Activated T-helper 2 cell treated with anti-CD3 and anti-CD28 coated beads, Interferon-gamma antibody, Interleukin-2, Interleukin-4, amounts not matched to agents 10 μg/mL and 5 μg/mL and 100 μg/mL, durations not matched to agents 14 hours and 24 hours and 36 hours (primary cell): ENCODE data around the gene ASPDH. TPM values are rescaled to one million over a fixed set of nuclear protein-coding genes. Genes with fewer than 3 reads are reported as not detected.
A peak's percentile ranks its signal among the peaks of the same experiment; 100 is the strongest.

ENCODE experiments used
- DNase-seq: peaks from one replicate; pipeline ENCODE4 v3.0.0; 2021; ENCODE audit warnings: low spot score
- H3K27ac Mint-ChIP-seq: one replicate; pipeline ENCODE4 v1.8.0; 2021; ENCODE audit warnings: mixed read lengths
- H3K27me3 Mint-ChIP-seq: one replicate; pipeline ENCODE4 v1.8.0; 2021; ENCODE audit warnings: low read depth, mixed read lengths
- H3K36me3 Mint-ChIP-seq: one replicate; pipeline ENCODE4 v1.8.0; 2021; ENCODE audit warnings: low read depth, mixed read lengths
- H3K4me1 Mint-ChIP-seq: one replicate; pipeline ENCODE4 v1.8.0; 2021; ENCODE audit warnings: low read depth, mixed read lengths
- H3K4me3 Mint-ChIP-seq: one replicate; pipeline ENCODE4 v1.8.0; 2021; ENCODE audit warnings: low read depth, mild to moderate bottlenecking, moderate library complexity, mixed read lengths
- H3K9me3 Mint-ChIP-seq: one replicate; pipeline ENCODE4 v1.8.0; 2021; ENCODE audit warnings: mixed read lengths
- intact Hi-C: fragments of 100-400 bp; cut with micrococcal nuclease; formaldehyde crosslinking; loops from one replicate; pipeline ENCODE4 v1.15.1; 2023
- total RNA-seq: library from RNA; stranded (reverse); gene quantifications from 2 replicates; pipeline ENCODE4 v1.2.3, GENCODE V29; 2022

Gene ASPDH
- total RNA-seq, 1 donor from 2014 or later, result not detected

- Mint-ChIP-seq H3K9me3 (no peaks in the 10 kb centered on the region), H3K36me3 (no peaks in the 10 kb centered on the region), H3K4me1 (peaks cover 4% of the 10 kb centered on the region), H3K27ac (no peak overlapping the region), H3K4me3 (no peak overlapping the region), H3K27me3 (peaks cover 41% of the 10 kb centered on the region)
- no peak for DNase-seq
- intact Hi-C loops, result no loop called here
Measured at GRCh38 chr19:50552540-50552939, 38.8 kb upstream of the ASPDH start.

- no peak overlapping the region for H3K4me3 Mint-ChIP-seq
Measured at GRCh38 chr19:50551715-50552187, 38.0 kb upstream of the ASPDH start.

GRCh38 chr19:50551034-50551714 lies 37.5 kb upstream of the ASPDH start:
- Mint-ChIP-seq H3K36me3 (no peaks in the 10 kb centered on the region), H3K27me3 (peaks cover 38% of the 10 kb centered on the region), H3K4me3 (no peak overlapping the region), H3K27ac (no peak overlapping the region), H3K9me3 (no peaks in the 10 kb centered on the region), H3K4me1 (no peaks in the 10 kb centered on the region)
- intact Hi-C loops, result no loop called here
- no peak for DNase-seq

More at GRCh38 chr19:50551715-50552187, 38.0 kb upstream of the ASPDH start:
- H3K27me3 Mint-ChIP-seq, result peaks cover 41% of the 10 kb centered on the region
- H3K4me1 Mint-ChIP-seq, result peaks cover 4% of the 10 kb centered on the region
- DNase-seq, result no peak
- H3K27ac Mint-ChIP-seq, result no peak overlapping the region
- H3K36me3 Mint-ChIP-seq, result no peaks in the 10 kb centered on the region
- intact Hi-C loops, result no loop called here
- no peaks in the 10 kb centered on the region for H3K9me3 Mint-ChIP-seq

- Mint-ChIP-seq H3K4me3 (no peak overlapping the region), H3K27me3 (peaks cover 38% of the 10 kb centered on the region), H3K4me1 (no peaks in the 10 kb centered on the region), H3K36me3 (no peaks in the 10 kb centered on the region), H3K27ac (no peak overlapping the region), H3K9me3 (no peaks in the 10 kb centered on the region)
- intact Hi-C loops, result no loop called here
- no peak for DNase-seq
Measured at GRCh38 chr19:50550594-50550966, 36.9 kb upstream of the ASPDH start.

GRCh38 chr19:50549927-50550593 lies 36.3 kb upstream of the ASPDH start:
- H3K4me1 Mint-ChIP-seq, result no peaks in the 10 kb centered on the region
- no peak overlapping the region for H3K4me3 Mint-ChIP-seq
- no peak for DNase-seq
- no peak overlapping the region for H3K27ac Mint-ChIP-seq
- H3K36me3 Mint-ChIP-seq, result no peaks in the 10 kb centered on the region
- peaks cover 33% of the 10 kb centered on the region for H3K27me3 Mint-ChIP-seq
- intact Hi-C loops, result no loop called here
- H3K9me3 Mint-ChIP-seq, result no peaks in the 10 kb centered on the region

- Mint-ChIP-seq H3K27ac (no peak overlapping the region), H3K27me3 (peaks cover 28% of the 10 kb centered on the region), H3K9me3 (no peaks in the 10 kb centered on the region), H3K36me3 (no peaks in the 10 kb centered on the region), H3K4me3 (no peak overlapping the region), H3K4me1 (no peaks in the 10 kb centered on the region)
- no peak for DNase-seq
- intact Hi-C loops, result no loop called here
Measured at GRCh38 chr19:50549059-50549926, 35.6 kb upstream of the ASPDH start.

- intact Hi-C loops, result no loop called here
- H3K9me3 Mint-ChIP-seq, result no peaks in the 10 kb centered on the region
- DNase-seq, result no peak
- H3K27me3 Mint-ChIP-seq, result peaks cover 23% of the 10 kb centered on the region
- H3K4me3 Mint-ChIP-seq, result no peak overlapping the region
- H3K27ac Mint-ChIP-seq, result no peak overlapping the region
- H3K36me3 Mint-ChIP-seq, result no peaks in the 10 kb centered on the region
- H3K4me1 Mint-ChIP-seq, result no peaks in the 10 kb centered on the region
Measured at GRCh38 chr19:50548191-50549058, 34.7 kb upstream of the ASPDH start.

- H3K9me3 Mint-ChIP-seq, result no peaks in the 10 kb centered on the region
- intact Hi-C loops, result no loop called here
- H3K36me3 Mint-ChIP-seq, result no peaks in the 10 kb centered on the region
Measured at GRCh38 chr19:50547385-50548190, 33.9 kb upstream of the ASPDH start.

GRCh38 chr19:50546527-50547221 lies 33.0 kb upstream of the ASPDH start:
- Mint-ChIP-seq H3K9me3 (no peaks in the 10 kb centered on the region), H3K27me3 (peaks cover 12% of the 10 kb centered on the region), H3K4me1 (no peaks in the 10 kb centered on the region), H3K4me3 (no peak overlapping the region), H3K36me3 (no peaks in the 10 kb centered on the region), H3K27ac (no peak overlapping the region)
- intact Hi-C loops, result no loop called here
- DNase-seq, result no peak

More at GRCh38 chr19:50547385-50548190, 33.9 kb upstream of the ASPDH start:
- Mint-ChIP-seq H3K27me3 (peaks cover 18% of the 10 kb centered on the region), H3K4me3 (no peak overlapping the region), H3K4me1 (no peaks in the 10 kb centered on the region), H3K27ac (no peak overlapping the region)
- no peak for DNase-seq

GRCh38 chr19:50542943-50543342 lies 29.2 kb upstream of the ASPDH start:
- Mint-ChIP-seq H3K4me3 (no peak overlapping the region), H3K27me3 (no peaks in the 10 kb centered on the region), H3K36me3 (no peaks in the 10 kb centered on the region), H3K9me3 (no peaks in the 10 kb centered on the region), H3K4me1 (no peaks in the 10 kb centered on the region), H3K27ac (no peak overlapping the region)
- DNase-seq, result no peak
- intact Hi-C loops, result no loop called here

GRCh38 chr19:50537769-50538230 lies 24.1 kb upstream of the ASPDH start:
- Mint-ChIP-seq H3K9me3 (peaks cover 8% of the 10 kb centered on the region), H3K4me1 (no peaks in the 10 kb centered on the region), H3K36me3 (no peaks in the 10 kb centered on the region), H3K4me3 (no peak overlapping the region), H3K27ac (no peak overlapping the region), H3K27me3 (peaks cover 3% of the 10 kb centered on the region)
- peak; percentile 43 for DNase-seq
- intact Hi-C loops, result loop anchor here (1.0 kb wide), 2 partner anchors 246 to 385 kb away; no protein-coding TSS in a partner anchor
